Measurements from ENCODE around the gene SFT2D1. TPM values are rescaled to one million over a fixed set of nuclear protein-coding genes. Genes with fewer than 3 reads are reported as not detected.

Gene SFT2D1
- total RNA-seq, 1 experiment from 2014 or later, result 40.2 TPM

GRCh38 chr6:166279393-166279679 is 63.0 kb downstream of the SFT2D1 start:
- no peak overlapping the region for H3K4me2 ChIP-seq (ENCODE audit: insufficient read depth, insufficient read length, low read length)
- H3K79me2 ChIP-seq (ENCODE audit: insufficient read depth, low read length), result no peaks in the 10 kb centered on the region
- no peak overlapping the region for H3K27ac ChIP-seq (ENCODE audit: insufficient read length, low read depth, low read length)
- no peak overlapping the region for H3K9ac ChIP-seq (ENCODE audit: extremely low read depth, insufficient read length, low read length)
- H4K8ac ChIP-seq (replicated peaks; ENCODE audit: insufficient read length, low read depth, low read length), result no peak overlapping the region
- no peaks in the 10 kb centered on the region for H3K9me3 ChIP-seq (ENCODE audit: control insufficient read depth, low read depth, low read length)
- no peak overlapping the region for H3K56ac ChIP-seq (ENCODE audit: insufficient read length, low read depth, low read length)
- no peak for TF ChIP-seq CTCF (conservative IDR thresholded peaks at IDR 0.05)
- no peak overlapping the region for H2BK12ac ChIP-seq (ENCODE audit: insufficient read length, low read depth, low read length)
- H3K23me2 ChIP-seq (ENCODE audit: insufficient read length, low read depth, low read length, poor library complexity, severe bottlenecking), result no peaks in the 10 kb centered on the region
- no peaks in the 10 kb centered on the region; a peak in 1 of 7 replicates for H3K36me3 Mint-ChIP-seq (ENCODE audit: insufficient read depth in 1 of 3, low read depth in 3 of 3)
- no peaks in the 10 kb centered on the region for H3K79me1 ChIP-seq (ENCODE audit: insufficient read depth, low read depth, low read length, poor library complexity, severe bottlenecking)
- H3K27me3 ChIP-seq (ENCODE audit: insufficient read depth, low read length), result no peaks in the 10 kb centered on the region; the same call in 1 of the 2 replicates
- H3K4me3 Mint-ChIP-seq, result no peak overlapping the region
- no peak overlapping the region for H2BK5ac ChIP-seq (ENCODE audit: insufficient read length, low read length)
- no peak overlapping the region for H2AFZ ChIP-seq (ENCODE audit: low read length)
- H4K91ac ChIP-seq (ENCODE audit: insufficient read length, low read depth, low read length), result no peak overlapping the region
- H3K18ac ChIP-seq (ENCODE audit: insufficient read length, low read depth, low read length), result no peak overlapping the region
- no peak overlapping the region for H2BK15ac ChIP-seq (ENCODE audit: low read depth, low read length)
- no peak overlapping the region for H3K4ac ChIP-seq (ENCODE audit: low read depth, low read length)
- no peaks in the 10 kb centered on the region for H3K4me1 Mint-ChIP-seq
- H3T11ph ChIP-seq (ENCODE audit: low read length), result no peak overlapping the region
- H4K20me1 ChIP-seq (ENCODE audit: control insufficient read depth, insufficient read depth, insufficient read length), result no peaks in the 10 kb centered on the region
- no peak overlapping the region for H4K5ac ChIP-seq (ENCODE audit: insufficient read length, low read depth, low read length)
- DNase-seq, result no peak
- no peak overlapping the region for H3K27ac Mint-ChIP-seq
- H3K23ac ChIP-seq (ENCODE audit: insufficient read length, low read depth, low read length), result no peak overlapping the region
- H2BK20ac ChIP-seq (ENCODE audit: low read depth, low read length, poor library complexity, severe bottlenecking), result no peak overlapping the region
- no peak overlapping the region for H3K14ac ChIP-seq (ENCODE audit: insufficient read depth, low read length)
- no peak overlapping the region for H2AK5ac ChIP-seq (ENCODE audit: insufficient read length, low read length)
- peaks cover 63% of the 10 kb centered on the region for H3K27me3 Mint-ChIP-seq (ENCODE audit: low read depth)
- no peaks in the 10 kb centered on the region for H3K9me3 Mint-ChIP-seq
- H2BK120ac ChIP-seq (ENCODE audit: low read depth, low read length, poor library complexity, severe bottlenecking), result no peak overlapping the region
- 0 out of 2 replicates have a peak, but pooled peaks cover 2% of the 10 kb centered on the region for H3K4me1 ChIP-seq (ENCODE audit: insufficient read depth, low read length)
- whole genome bisulfite sequencing (ENCODE audit: extremely low coverage, insufficient read length, low lambda C conversion rate), result no CpG with 5 or more reads among the region's 1 CpG
